Measurements from ENCODE around the gene RIN1. TPM values are rescaled to one million over a fixed set of nuclear protein-coding genes. Genes with fewer than 3 reads are reported as not detected.
A peak's percentile ranks its signal among the peaks of the same experiment; 100 is the strongest.

RIN1 gene
- total RNA-seq, 2 donors from 2014 or later = 0.99 to 11.4 TPM

DNA sequence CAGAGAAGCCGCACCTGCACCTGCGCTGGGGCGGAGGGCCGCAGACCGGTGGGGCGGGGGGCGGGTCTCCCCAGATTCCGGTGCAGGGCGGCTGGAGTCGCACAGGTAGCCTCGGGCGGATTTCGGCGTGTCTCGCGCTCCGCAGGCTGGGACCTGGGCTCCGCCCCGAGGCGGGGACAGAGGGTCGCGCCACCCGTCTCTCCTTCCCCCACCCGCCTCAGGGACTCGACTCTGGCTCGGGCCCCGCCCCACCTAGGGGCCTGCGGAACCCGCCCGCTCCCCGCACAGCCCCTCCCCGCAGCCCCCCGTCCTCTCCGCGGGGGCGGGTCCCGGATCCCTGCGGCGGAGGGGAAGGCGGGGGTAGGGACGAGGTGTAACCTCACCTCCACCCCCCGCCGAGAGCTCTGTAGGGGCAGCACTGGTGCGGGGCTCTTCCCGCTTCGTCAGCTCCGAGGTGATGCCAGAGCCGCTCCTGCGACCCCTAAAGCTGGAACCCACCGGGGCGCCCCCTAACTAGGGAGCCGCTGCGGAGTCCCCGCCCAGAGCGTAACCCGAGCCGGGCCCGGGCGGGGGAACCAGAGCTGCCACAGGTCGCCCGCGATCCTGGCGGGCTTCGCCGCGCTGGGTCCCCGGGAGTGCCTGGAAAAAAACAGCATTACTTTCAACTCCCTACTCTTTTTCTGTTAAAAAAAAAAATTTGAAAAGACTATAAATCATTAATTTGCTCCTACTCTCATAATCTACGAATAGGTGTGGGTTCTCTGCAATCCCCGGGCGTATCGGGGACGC is 35.6 kb upstream of the RIN1 start, which contains the start of gene SLC29A2:
Gene SLC29A2 (minus strand): TSS at position 134 of the 789 bp plus-strand sequence. CDS start 169 bp downstream, outside the sequence.
- Histone ChIP-seq H3K9me3 (no peaks in the 10 kb centered on the region), H3K27me3 (no peaks in the 10 kb centered on the region), H3K36me3 (replicated peaks in 1 of 2; ENCODE audit: insufficient read depth in 1 of 2, low read depth in 2 of 2) (no peaks in the 10 kb centered on the region), H3K4me3 (peak within 1 kb of the TSS; percentile 52 to 67), H3K27ac (peak within 1 kb of the TSS; percentile 84 to 94 (median 93)), H3K4me1 (peaks cover 34% of the 10 kb centered on the region)
- TF ChIP-seq, protein P1, sequence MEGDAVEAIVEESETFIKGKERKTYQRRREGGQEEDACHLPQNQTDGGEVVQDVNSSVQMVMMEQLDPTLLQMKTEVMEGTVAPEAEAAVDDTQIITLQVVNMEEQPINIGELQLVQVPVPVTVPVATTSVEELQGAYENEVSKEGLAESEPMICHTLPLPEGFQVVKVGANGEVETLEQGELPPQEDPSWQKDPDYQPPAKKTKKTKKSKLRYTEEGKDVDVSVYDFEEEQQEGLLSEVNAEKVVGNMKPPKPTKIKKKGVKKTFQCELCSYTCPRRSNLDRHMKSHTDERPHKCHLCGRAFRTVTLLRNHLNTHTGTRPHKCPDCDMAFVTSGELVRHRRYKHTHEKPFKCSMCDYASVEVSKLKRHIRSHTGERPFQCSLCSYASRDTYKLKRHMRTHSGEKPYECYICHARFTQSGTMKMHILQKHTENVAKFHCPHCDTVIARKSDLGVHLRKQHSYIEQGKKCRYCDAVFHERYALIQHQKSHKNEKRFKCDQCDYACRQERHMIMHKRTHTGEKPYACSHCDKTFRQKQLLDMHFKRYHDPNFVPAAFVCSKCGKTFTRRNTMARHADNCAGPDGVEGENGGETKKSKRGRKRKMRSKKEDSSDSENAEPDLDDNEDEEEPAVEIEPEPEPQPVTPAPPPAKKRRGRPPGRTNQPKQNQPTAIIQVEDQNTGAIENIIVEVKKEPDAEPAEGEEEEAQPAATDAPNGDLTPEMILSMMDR (IDR thresholded peaks at IDR 0.05) = no peak
- peak; percentile 21 to 74 (median 68) for TF ChIP-seq POLR2A (IDR thresholded peaks at IDR 0.05)
- WGBS, 2 donors = 0 to 2% methylated on average over 13 to 53 of the region's 72 CpGs
- intact Hi-C loops (cut with DNase I) = no loop called here
- ATAC-seq (peak; percentile 86), DNase-seq (peak; percentile 82 to 92 (median 88))

DNA sequence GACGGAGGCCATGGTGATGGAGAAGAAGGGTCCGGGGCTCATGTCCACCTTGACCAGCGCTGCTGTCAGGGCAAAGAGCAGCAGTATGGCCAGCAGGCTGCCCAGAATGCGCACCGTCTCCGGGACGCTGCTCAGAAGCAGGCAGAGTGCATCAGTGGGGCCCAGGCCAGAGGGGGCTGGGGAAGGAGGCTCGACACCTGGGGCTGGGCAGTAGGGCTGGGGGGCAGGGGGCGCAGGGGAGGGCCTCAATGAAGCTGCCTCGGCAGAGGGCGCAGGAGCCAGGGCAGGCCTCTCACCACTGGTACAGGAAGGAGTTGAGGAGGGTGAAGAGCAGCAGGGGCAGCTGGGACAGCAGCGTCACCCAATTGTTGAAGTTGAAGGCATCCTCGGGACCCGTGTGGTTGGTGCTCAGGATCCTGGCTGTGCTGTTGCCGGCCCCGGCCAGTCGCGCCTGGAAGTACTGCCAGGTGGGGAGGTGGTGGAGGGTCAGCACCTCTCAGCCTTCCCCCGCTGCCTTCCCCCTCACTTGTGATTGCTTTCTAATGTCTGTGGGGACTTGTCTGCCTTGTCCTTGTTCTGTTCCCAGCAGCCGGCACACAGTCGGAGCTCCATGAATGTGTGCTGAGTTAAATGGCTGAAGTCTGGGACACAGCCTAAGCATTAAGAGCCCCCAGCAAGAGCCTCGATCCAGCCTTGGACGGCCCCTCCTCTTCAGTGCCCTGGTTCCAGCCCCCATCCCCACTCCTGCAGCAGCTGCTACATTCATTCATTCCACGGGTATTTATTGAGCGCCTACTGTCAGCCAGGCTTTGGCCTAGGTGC is 33.0 kb upstream of the RIN1 start:
- intact Hi-C loops (cut with DNase I) = no loop called here
- Histone ChIP-seq H3K27me3 (no peaks in the 10 kb centered on the region), H3K27ac (no peak overlapping the region), H3K9me3 (no peaks in the 10 kb centered on the region), H3K36me3 (replicated peaks in 1 of 2; ENCODE audit: insufficient read depth in 1 of 2, low read depth in 2 of 2) (no peaks in the 10 kb centered on the region), H3K4me3 (no peak overlapping the region), H3K4me1 (peaks cover 34% of the 10 kb centered on the region)
- 79 to 88% methylated on average over 8 to 25 of the region's 25 CpGs for WGBS, 2 donors
- DNase-seq = no peak
- ATAC-seq = no peak
- no peak for TF ChIP-seq POLR2A (IDR thresholded peaks at IDR 0.05)
- TF ChIP-seq, protein P1 (IDR thresholded peaks at IDR 0.05) = no peak

DNA sequence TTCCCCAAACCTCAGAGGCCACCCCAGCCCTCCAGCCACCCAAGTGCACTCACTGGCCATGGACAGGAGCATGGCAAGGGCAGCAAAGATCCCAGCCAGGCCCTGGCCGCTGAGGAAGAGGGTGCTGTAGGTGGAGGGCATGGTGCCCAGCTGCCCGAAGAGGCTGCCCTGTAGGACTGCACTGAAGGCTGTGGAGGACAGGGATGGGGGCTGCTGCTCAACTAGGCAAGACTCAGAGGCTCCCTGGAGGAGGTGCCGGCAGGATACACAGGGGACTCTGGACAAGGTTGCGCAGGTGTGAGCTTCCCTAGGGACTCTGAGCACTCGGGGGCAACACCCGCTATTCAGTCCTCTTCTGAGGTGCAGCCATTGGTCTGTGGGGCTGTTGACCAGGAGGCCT is 32.2 kb upstream of the RIN1 start:
- H3K27ac ChIP-seq = no peak overlapping the region
- ATAC-seq = no peak
- H3K9me3 ChIP-seq = no peaks in the 10 kb centered on the region
- no peak overlapping the region for H3K4me3 ChIP-seq
- H3K4me1 ChIP-seq = peaks cover 34% of the 10 kb centered on the region
- WGBS, 2 donors = 70 to 88% methylated on average over 3 to 6 of the region's 6 CpGs
- no peaks in the 10 kb centered on the region for H3K36me3 ChIP-seq (replicated peaks in 1 of 2; ENCODE audit: insufficient read depth in 1 of 2, low read depth in 2 of 2)
- no peak for DNase-seq
- H3K27me3 ChIP-seq = no peaks in the 10 kb centered on the region
- TF ChIP-seq, protein P1 (IDR thresholded peaks at IDR 0.05) = no peak
- no peak for TF ChIP-seq POLR2A (IDR thresholded peaks at IDR 0.05)
- intact Hi-C loops (cut with DNase I) = no loop called here

DNA sequence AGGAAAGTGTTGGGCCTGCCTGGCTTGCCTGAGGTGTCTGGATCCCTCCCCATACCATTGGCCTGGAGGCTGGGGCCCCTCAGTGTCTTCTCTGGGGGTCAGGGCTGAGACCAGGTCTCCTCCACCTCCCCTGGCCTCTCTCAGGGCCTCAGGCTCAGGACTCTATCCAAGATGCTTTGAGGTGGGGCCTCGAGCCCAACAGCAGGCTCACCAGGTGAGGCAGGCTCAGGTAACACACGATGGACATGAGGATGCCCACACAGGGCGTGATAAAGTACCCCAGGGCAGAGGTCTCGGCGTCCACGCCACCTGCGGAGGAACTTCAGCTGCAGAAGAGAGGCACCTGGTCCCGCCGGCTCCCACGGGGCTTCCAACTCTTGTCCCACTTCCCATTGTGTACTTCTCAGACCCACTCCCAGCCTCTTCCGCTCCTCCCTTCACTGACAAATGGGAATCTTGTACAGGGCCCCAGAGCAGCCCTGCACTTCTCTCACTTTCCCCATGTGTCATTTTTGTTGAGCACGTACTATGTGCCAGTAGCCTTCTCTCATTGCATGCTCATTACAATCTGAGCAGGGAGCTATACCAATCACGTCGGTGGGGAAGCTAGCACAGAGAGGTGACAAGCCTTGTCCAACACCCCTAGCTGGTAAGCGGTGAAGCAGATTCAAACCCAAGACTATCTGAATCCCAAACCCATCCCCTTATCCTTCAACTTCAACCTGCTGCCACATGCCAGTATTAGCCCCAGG is 31.5 kb upstream of the RIN1 start:
- no peak for TF ChIP-seq POLR2A (IDR thresholded peaks at IDR 0.05)
- TF ChIP-seq, protein P1 (IDR thresholded peaks at IDR 0.05) = no peak
- Histone ChIP-seq H3K4me1 (peaks cover 28% of the 10 kb centered on the region), H3K27me3 (no peaks in the 10 kb centered on the region), H3K4me3 (no peak overlapping the region), H3K9me3 (no peaks in the 10 kb centered on the region), H3K27ac (no peak overlapping the region), H3K36me3 (replicated peaks in 1 of 2; ENCODE audit: insufficient read depth in 1 of 2, low read depth in 2 of 2) (no peaks in the 10 kb centered on the region)
- DNase-seq (no peak), ATAC-seq (no peak)
- 89 to 92% methylated on average over 12 to 14 of the region's 15 CpGs for WGBS, 2 donors
- intact Hi-C loops (cut with DNase I) = no loop called here
